T-cell (primary cell): Measurements from ENCODE around the gene SLC44A1. TPM values are rescaled to one million over a fixed set of nuclear protein-coding genes. Genes with fewer than 3 reads are reported as not detected.

Experiments used
- ATAC-seq, 4 experiments: fragments of 200-7000 bp in 3 of 4; fragments of 150-1000 bp in 1 of 4; cut with Tn5 transposase; replicated peaks in 1 of 4; 1 replicate in 3 of 4; 2 replicates in 1 of 4; pipeline ENCODE4 v1.10.0; 2021; ENCODE audit warnings: moderate library complexity in 3 of 4, mild to moderate bottlenecking in 2 of 4, moderate number of reproducible peaks in 1 of 4
- CTCF ChIA-PET, 2 donors: fragments of 300-600 bp; sonication (Branson Sonifier 250); formaldehyde crosslinking; loops; one replicate each; lab custom pipeline; 2022; ENCODE audit warnings: antibody characterized with exemption in 2 of 2; lab: Charles Lee
- POLR2A ChIA-PET, 2 donors: fragments of 300-600 bp; sonication (Branson Sonifier 250); formaldehyde crosslinking; loops; one replicate each; lab custom pipeline; 2022; ENCODE audit warnings: antibody characterized with exemption in 2 of 2; lab: Charles Lee
- DNase-seq, 35 experiments: peaks; one replicate each; pipeline versions ENCODE4 v3.0.0 to v3.0.0-alpha.2; 2013 to 2023
- H3K27ac ChIP-seq: one replicate; pipeline ENCODE4 v1.5.1; 2013; ENCODE audit warnings: low read length
- H3K27me3 ChIP-seq, 2 experiments: replicated peaks in 1 of 2; 1 replicate in 1 of 2; 2 replicates in 1 of 2; pipeline versions ENCODE4 v1.6.1 to v1.7.0; 2013; ENCODE audit warnings: low read length in 1 of 2, mixed read lengths in 1 of 2; ENCODE audit not compliant: control insufficient read depth in 2 of 2, insufficient read depth in 2 of 2; ENCODE audit errors: extremely low read depth in 1 of 2
- H3K36me3 ChIP-seq, 2 donors: 1 replicate in 1 of 2; 2 replicates in 1 of 2; pipeline versions ENCODE4 v1.6.1 to v1.7.0; 2013; ENCODE audit warnings: low read length in 1 of 2; ENCODE audit not compliant: control insufficient read depth in 2 of 2, insufficient read depth in 1 of 2; ENCODE audit errors: extremely low read depth in 1 of 2
- H3K4me1 ChIP-seq, 2 experiments: 1 replicate in 1 of 2; 2 replicates in 1 of 2; pipeline versions ENCODE4 v1.6.1 to v1.7.0; 2013; ENCODE audit warnings: low read length in 2 of 2, mixed read lengths in 1 of 2; ENCODE audit not compliant: insufficient read depth in 2 of 2, control insufficient read depth in 1 of 2; ENCODE audit errors: extremely low read depth in 1 of 2
- H3K4me3 ChIP-seq, 2 donors: 1 replicate in 1 of 2; 2 replicates in 1 of 2; pipeline versions ENCODE4 v1.5.1 to v1.7.0; 2013; ENCODE audit warnings: mild to moderate bottlenecking in 2 of 2, low read length in 1 of 2, moderate library complexity in 1 of 2; ENCODE audit not compliant: control insufficient read depth in 1 of 2; ENCODE audit errors: extremely low read depth in 1 of 2
- H3K9me3 ChIP-seq: 2 replicates; pipeline ENCODE4 v1.7.0; 2013
- H3K27ac Mint-ChIP-seq, 2 donors: one replicate each; pipeline ENCODE4 v1.8.0; 2020 to 2021; ENCODE audit warnings: mild to moderate bottlenecking in 2 of 2, mixed read lengths in 2 of 2
- H3K27me3 Mint-ChIP-seq, 2 donors: one replicate each; pipeline ENCODE4 v1.8.0; 2021 to 2022; ENCODE audit warnings: mixed read lengths in 2 of 2
- H3K36me3 Mint-ChIP-seq: one replicate; pipeline ENCODE4 v1.8.0; 2021; ENCODE audit warnings: mixed read lengths
- H3K4me1 Mint-ChIP-seq, 3 donors: one replicate each; pipeline ENCODE4 v1.8.0; 2020 to 2022; ENCODE audit warnings: mixed read lengths in 3 of 3, mild to moderate bottlenecking in 1 of 3
- H3K4me3 Mint-ChIP-seq, 3 donors: one replicate each; pipeline ENCODE4 v1.8.0; 2020 to 2022; ENCODE audit warnings: mild to moderate bottlenecking in 3 of 3, mixed read lengths in 3 of 3, moderate library complexity in 3 of 3
- H3K9me3 Mint-ChIP-seq, 3 donors: one replicate each; pipeline ENCODE4 v1.8.0; 2020 to 2022; ENCODE audit warnings: mixed read lengths in 3 of 3
- WGBS: methylation state at CpG from one replicate; pipeline ENCODE4 v1.1.5; 2013; ENCODE audit warnings: missing lambda C conversion rate; ENCODE audit not compliant: insufficient coverage; 5-methylcytosine and 5-hydroxymethylcytosine counted together
- total RNA-seq, 35 experiments: library from RNA in 6 of 35; stranded (reverse) in 6 of 35; fragments of 120-200 nt in 1 of 35; gene quantifications; one replicate each; pipeline versions ENCODE4 v1.2.1 to v1.2.4 and lab custom pipeline; 2013 to 2026

The SLC44A1 gene
- total RNA-seq, 5 donors from 2014 or later (not counting 1 experiment from before 2014, with no cell fraction given): 7.3 to 10.2 (median 9.4) TPM

- H3K36me3 ChIP-seq: no peaks in the 10 kb centered on the region
- Mint-ChIP-seq H3K27ac (no peak overlapping the region), H3K4me1 (peaks cover 0 to 14% (median 6%) of the 10 kb centered on the region in 3 donors), H3K4me3 (no peak overlapping the region), H3K36me3 (peaks cover 42% of the 10 kb centered on the region), H3K9me3 (no peaks in the 10 kb centered on the region), H3K27me3 (no peaks in the 10 kb centered on the region)
- no peak for ATAC-seq
- ChIA-PET POLR2A (no interaction called here), CTCF (no interaction called here)
- H3K27me3 ChIP-seq: no peaks in the 10 kb centered on the region
- H3K9me3 ChIP-seq: no peaks in the 10 kb centered on the region
- DNase-seq: no peak
- H3K4me3 ChIP-seq: no peak overlapping the region
- peaks cover 0 to 3% of the 10 kb centered on the region in 2 experiments for H3K4me1 ChIP-seq
- no peak overlapping the region for H3K27ac ChIP-seq
- no CpG with 5 or more reads among the region's 2 CpGs for WGBS
These were observed 66.9 kb downstream of the SLC44A1 start for GRCh38 chr9:105311306-105311705.

DNA sequence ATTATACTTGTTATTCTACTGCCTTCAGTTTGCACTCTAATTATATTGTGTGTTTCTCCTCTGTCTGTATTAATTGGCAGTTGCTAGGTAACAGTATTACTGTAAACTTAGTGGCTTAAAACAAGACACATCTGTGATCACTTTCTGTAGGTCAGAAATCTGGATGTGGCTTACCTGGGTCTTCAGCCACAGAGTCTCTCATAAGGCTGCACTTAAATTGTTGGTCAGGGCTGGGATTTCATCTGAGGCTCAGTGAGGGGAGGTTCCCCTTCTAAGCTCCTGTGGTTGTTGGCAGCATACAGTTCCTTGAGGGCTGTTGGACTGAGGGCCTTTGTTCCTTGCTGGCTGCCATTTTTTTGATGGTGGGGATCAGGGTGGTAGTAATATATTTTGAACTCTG is 68.8 kb downstream of the SLC44A1 start:
- Histone ChIP-seq H3K4me3 (no peak overlapping the region), H3K36me3 (no peaks in the 10 kb centered on the region), H3K27me3 (no peaks in the 10 kb centered on the region), H3K27ac (no peak overlapping the region), H3K9me3 (no peaks in the 10 kb centered on the region), H3K4me1 (peaks cover 0 to 3% of the 10 kb centered on the region in 2 experiments)
- ChIA-PET POLR2A (no interaction called here), CTCF (no interaction called here)
- DNase-seq (no peak), ATAC-seq (no peak)
- Mint-ChIP-seq H3K27ac (no peak overlapping the region), H3K4me1 (peaks cover 0 to 9% (median 6%) of the 10 kb centered on the region in 3 donors), H3K36me3 (peaks cover 49% of the 10 kb centered on the region), H3K4me3 (no peak overlapping the region), H3K27me3 (no peaks in the 10 kb centered on the region), H3K9me3 (no peaks in the 10 kb centered on the region)

DNA sequence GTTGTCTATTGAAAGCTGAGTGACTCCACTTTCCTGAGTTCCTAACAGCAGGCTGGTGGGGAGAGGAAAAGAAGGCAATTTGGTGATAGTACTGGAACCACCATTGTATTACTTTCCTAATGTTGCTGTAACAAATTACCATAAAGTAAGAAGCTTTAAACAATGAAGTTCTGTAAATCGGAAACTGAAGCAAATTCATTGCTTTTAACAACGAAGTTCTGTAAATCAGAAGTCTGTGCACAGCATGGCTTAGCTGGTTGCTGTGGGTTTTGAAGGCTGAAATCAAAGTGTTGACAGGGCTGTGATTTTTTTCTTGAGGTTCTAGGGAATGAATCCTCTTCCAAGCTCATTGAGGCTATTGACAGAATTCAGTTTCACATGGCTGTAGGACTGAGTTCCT is 72.3 kb downstream of the SLC44A1 start:
- DNase-seq (no peak), ATAC-seq (no peak)
- H3K4me1 Mint-ChIP-seq: no peaks in the 10 kb centered on the region
- Histone ChIP-seq H3K4me3 (no peak overlapping the region), H3K27me3 (no peaks in the 10 kb centered on the region), H3K36me3 (no peaks in the 10 kb centered on the region), H3K4me1 (no peaks in the 10 kb centered on the region), H3K27ac (no peak overlapping the region), H3K9me3 (no peaks in the 10 kb centered on the region)
- no peak overlapping the region for H3K27ac Mint-ChIP-seq
- H3K9me3 Mint-ChIP-seq: no peaks in the 10 kb centered on the region
- peaks cover 50% of the 10 kb centered on the region for H3K36me3 Mint-ChIP-seq
- ChIA-PET POLR2A (no interaction called here), CTCF (interaction anchor here in 1 of 2 donors (0.6 kb wide), 1 partner anchor 29 kb away, joined by 6 read pairs; no protein-coding TSS in a partner anchor)
- no peaks in the 10 kb centered on the region for H3K27me3 Mint-ChIP-seq
- H3K4me3 Mint-ChIP-seq: no peak overlapping the region
- 100% methylated on average over 2 of the region's 2 CpGs for WGBS

GRCh38 chr9:105318729-105319191 is 74.3 kb downstream of the SLC44A1 start:
- no peak overlapping the region for H3K4me3 ChIP-seq

GRCh38 chr9:105319202-105319813 is 74.9 kb downstream of the SLC44A1 start:
- Histone ChIP-seq H3K27me3 (no peaks in the 10 kb centered on the region), H3K4me3 (no peak overlapping the region), H3K36me3 (no peaks in the 10 kb centered on the region), H3K4me1 (no peaks in the 10 kb centered on the region), H3K27ac (no peak overlapping the region), H3K9me3 (no peaks in the 10 kb centered on the region)
- Mint-ChIP-seq H3K27ac (no peak overlapping the region), H3K36me3 (peaks cover 41% of the 10 kb centered on the region), H3K4me1 (no peaks in the 10 kb centered on the region), H3K9me3 (no peaks in the 10 kb centered on the region), H3K27me3 (no peaks in the 10 kb centered on the region), H3K4me3 (no peak overlapping the region)
- WGBS: 100% methylated on average over 2 of the region's 5 CpGs
- DNase-seq: no peak
- POLR2A ChIA-PET: interaction anchor here in 1 of 2 donors (0.6 kb wide), 1 partner anchor 14 kb away, joined by 3 read pairs; no protein-coding TSS in a partner anchor
- CTCF ChIA-PET: no interaction called here
- ATAC-seq: no peak

More at GRCh38 chr9:105318729-105319191, 74.3 kb downstream of the SLC44A1 start:
- H3K4me1 ChIP-seq: no peaks in the 10 kb centered on the region
- no peaks in the 10 kb centered on the region for H3K27me3 ChIP-seq
- H3K4me3 Mint-ChIP-seq: no peak overlapping the region
- CTCF ChIA-PET: no interaction called here
- H3K4me1 Mint-ChIP-seq: no peaks in the 10 kb centered on the region
- no peak for ATAC-seq
- no peak overlapping the region for H3K27ac Mint-ChIP-seq
- H3K36me3 ChIP-seq: no peaks in the 10 kb centered on the region
- POLR2A ChIA-PET: interaction anchor here in 1 of 2 donors (0.6 kb wide), 1 partner anchor 13 kb away, joined by 3 read pairs; no protein-coding TSS in a partner anchor
- 95% methylated on average over 4 of the region's 4 CpGs for WGBS
- H3K9me3 Mint-ChIP-seq: no peaks in the 10 kb centered on the region
- peaks cover 45% of the 10 kb centered on the region for H3K36me3 Mint-ChIP-seq
- DNase-seq: no peak
- H3K27ac ChIP-seq: no peak overlapping the region
- no peaks in the 10 kb centered on the region for H3K27me3 Mint-ChIP-seq
- H3K9me3 ChIP-seq: no peaks in the 10 kb centered on the region

DNA sequence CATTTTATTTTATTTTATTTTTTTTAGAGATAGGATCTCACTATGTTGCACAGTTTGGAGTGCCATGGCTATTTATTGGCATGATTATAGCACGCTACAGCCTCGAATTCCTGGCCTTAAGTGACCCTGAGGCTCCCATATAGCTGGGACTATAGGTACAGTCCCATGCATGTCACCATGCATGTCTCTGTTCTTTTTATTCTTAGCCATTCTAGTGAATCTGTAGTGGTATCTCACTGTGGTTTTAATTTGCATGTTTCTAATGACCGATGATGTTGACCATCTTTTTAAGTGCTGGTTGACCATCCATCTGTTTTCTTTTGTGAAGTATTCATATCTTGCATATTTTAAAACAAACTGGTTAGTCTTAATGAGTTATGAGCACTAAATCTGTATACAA is 76.1 kb downstream of the SLC44A1 start:
- no peaks in the 10 kb centered on the region for H3K9me3 ChIP-seq
- DNase-seq (no peak), ATAC-seq (no peak)
- Mint-ChIP-seq H3K4me1 (no peaks in the 10 kb centered on the region), H3K27me3 (no peaks in the 10 kb centered on the region), H3K36me3 (peaks cover 36% of the 10 kb centered on the region), H3K27ac (no peak overlapping the region), H3K9me3 (no peaks in the 10 kb centered on the region), H3K4me3 (no peak overlapping the region)
- no peaks in the 10 kb centered on the region for H3K4me1 ChIP-seq
- no peaks in the 10 kb centered on the region for H3K27me3 ChIP-seq
- H3K36me3 ChIP-seq: no peaks in the 10 kb centered on the region
- no peak overlapping the region for H3K4me3 ChIP-seq
- ChIA-PET CTCF (interaction anchor here in 1 of 2 donors (0.7 kb wide), 1 partner anchor 34 kb away, joined by 5 read pairs; no protein-coding TSS in a partner anchor), POLR2A (no interaction called here)
- WGBS: 89% methylated on average over 2 of the region's 3 CpGs
- no peak overlapping the region for H3K27ac ChIP-seq
